Natural killer cell (primary cell): ENCODE results near the gene MB. TPM values are rescaled to one million over a fixed set of nuclear protein-coding genes. Genes with fewer than 3 reads are reported as not detected.

ENCODE experiments used
- ATAC-seq, 3 donors: fragments of 150-1000 bp in 2 of 3; fragments of 200-7000 bp in 1 of 3; cut with Tn5 transposase; 1 replicate in 1 of 3; 2 replicates in 2 of 3; pipeline ENCODE4 v1.10.0; 2021; ENCODE audit warnings: mild to moderate bottlenecking in 2 of 3, moderate library complexity in 2 of 3
- DNase-seq, 2 donors: peaks; one replicate each; pipeline versions ENCODE4 v3.0.0 to v3.0.0-alpha.2; 2013 to 2021; ENCODE audit warnings: mixed read lengths in 1 of 2
- H3K27ac ChIP-seq: one replicate; pipeline ENCODE4 v1.5.1; 2013; ENCODE audit warnings: mild to moderate bottlenecking, low read length
- H3K27me3 ChIP-seq: one replicate; pipeline ENCODE4 v1.6.1; 2013; ENCODE audit warnings: low read length; ENCODE audit not compliant: control insufficient read depth, insufficient read depth
- H3K36me3 ChIP-seq: one replicate; pipeline ENCODE4 v1.6.1; 2013; ENCODE audit warnings: low read length; ENCODE audit not compliant: control insufficient read depth, insufficient read depth
- H3K4me1 ChIP-seq: one replicate; pipeline ENCODE4 v1.6.1; 2013; ENCODE audit warnings: low read length; ENCODE audit not compliant: control insufficient read depth, insufficient read depth
- H3K4me3 ChIP-seq: one replicate; pipeline ENCODE4 v1.5.1; 2013; ENCODE audit warnings: low read length
- H3K9me3 ChIP-seq: one replicate; pipeline ENCODE4 v1.6.1; 2013; ENCODE audit warnings: low read length; ENCODE audit not compliant: control insufficient read depth, insufficient read depth
- H3K27ac Mint-ChIP-seq, 2 donors: one replicate each; pipeline ENCODE4 v1.8.0; 2022; ENCODE audit warnings: mild to moderate bottlenecking in 2 of 2, mixed read lengths in 2 of 2, moderate library complexity in 1 of 2
- H3K27me3 Mint-ChIP-seq, 2 donors: one replicate each; pipeline ENCODE4 v1.8.0; 2022; ENCODE audit warnings: low read depth in 2 of 2, mixed read lengths in 2 of 2
- H3K36me3 Mint-ChIP-seq: one replicate; pipeline ENCODE4 v1.8.0; 2022; ENCODE audit warnings: mixed read lengths
- H3K4me1 Mint-ChIP-seq, 2 donors: one replicate each; pipeline ENCODE4 v1.8.0; 2022; ENCODE audit warnings: mixed read lengths in 2 of 2
- H3K4me3 Mint-ChIP-seq: one replicate; pipeline ENCODE4 v1.8.0; 2022; ENCODE audit warnings: mild to moderate bottlenecking, moderate library complexity, mixed read lengths
- H3K9me3 Mint-ChIP-seq, 2 donors: one replicate each; pipeline ENCODE4 v1.8.0; 2022; ENCODE audit warnings: mixed read lengths in 2 of 2
- CTCF ChIP-seq: fragments of 200-600 bp; IDR thresholded peaks from one replicate; pipeline ENCODE4 v1.8.0; 2022; ENCODE audit warnings: antibody characterized with exemption
- WGBS: methylation state at CpG from one replicate; pipeline ENCODE4 v1.1.7; 2013; ENCODE audit warnings: missing lambda C conversion rate; ENCODE audit not compliant: insufficient coverage; 5-methylcytosine and 5-hydroxymethylcytosine counted together
- intact Hi-C: fragments of 100-400 bp; cut with micrococcal nuclease; formaldehyde crosslinking; loops from one replicate; pipeline ENCODE4 v1.14.2; 2022
- total RNA-seq, 4 donors: library from RNA; stranded (reverse); fragments of 120-200 nt in 1 of 4; gene quantifications; one replicate each; pipeline versions ENCODE4 v1.2.3 to v1.2.4, GENCODE V29; 2013 to 2022

Gene MB
- total RNA-seq, 3 donors from 2014 or later (not counting 1 experiment from before 2014, with no cell fraction given), result not detected

- intact Hi-C loops, result no loop called here
- TF ChIP-seq CTCF, result no peak
- 98% methylated on average over 2 of the region's 2 CpGs for WGBS
- no peak for DNase-seq
- ATAC-seq, result no peak
- no peaks in the 10 kb centered on the region for H3K9me3 Mint-ChIP-seq
- H3K36me3 Mint-ChIP-seq, result no peaks in the 10 kb centered on the region
- no peak overlapping the region for H3K4me3 Mint-ChIP-seq
- no peak overlapping the region for H3K27ac ChIP-seq
- H3K27ac Mint-ChIP-seq, result no peak overlapping the region
- H3K9me3 ChIP-seq, result no peaks in the 10 kb centered on the region
- H3K4me1 Mint-ChIP-seq, result peaks cover 3 to 4% of the 10 kb centered on the region in 2 donors
- H3K27me3 Mint-ChIP-seq, result peaks cover 0 to 8% of the 10 kb centered on the region in 2 donors
- H3K36me3 ChIP-seq, result no peaks in the 10 kb centered on the region
- H3K27me3 ChIP-seq, result no peaks in the 10 kb centered on the region
- H3K4me1 ChIP-seq, result peaks cover 8% of the 10 kb centered on the region
- H3K4me3 ChIP-seq, result no peak overlapping the region
These were observed 25.2 kb upstream of the MB start for GRCh38 chr22:35642305-35642741.

- DNase-seq (no peak), ATAC-seq (no peak)
- no peak overlapping the region for H3K27ac Mint-ChIP-seq
- no peaks in the 10 kb centered on the region for H3K4me1 Mint-ChIP-seq
- H3K27ac ChIP-seq, result no peak overlapping the region
- WGBS, result 91% methylated on average over 7 of the region's 7 CpGs
- no peaks in the 10 kb centered on the region for H3K9me3 Mint-ChIP-seq
- H3K4me1 ChIP-seq, result peaks cover under 1% of the 10 kb centered on the region
- intact Hi-C loops, result no loop called here
- no peak overlapping the region for H3K4me3 Mint-ChIP-seq
- H3K9me3 ChIP-seq, result no peaks in the 10 kb centered on the region
- H3K27me3 ChIP-seq, result no peaks in the 10 kb centered on the region
- no peak for TF ChIP-seq CTCF
- H3K36me3 ChIP-seq, result no peaks in the 10 kb centered on the region
- no peak overlapping the region for H3K4me3 ChIP-seq
- H3K27me3 Mint-ChIP-seq, result peaks cover 0 to 8% of the 10 kb centered on the region in 2 donors
- H3K36me3 Mint-ChIP-seq, result no peaks in the 10 kb centered on the region
These were observed 24.5 kb upstream of the MB start for GRCh38 chr22:35641494-35642120.

DNA sequence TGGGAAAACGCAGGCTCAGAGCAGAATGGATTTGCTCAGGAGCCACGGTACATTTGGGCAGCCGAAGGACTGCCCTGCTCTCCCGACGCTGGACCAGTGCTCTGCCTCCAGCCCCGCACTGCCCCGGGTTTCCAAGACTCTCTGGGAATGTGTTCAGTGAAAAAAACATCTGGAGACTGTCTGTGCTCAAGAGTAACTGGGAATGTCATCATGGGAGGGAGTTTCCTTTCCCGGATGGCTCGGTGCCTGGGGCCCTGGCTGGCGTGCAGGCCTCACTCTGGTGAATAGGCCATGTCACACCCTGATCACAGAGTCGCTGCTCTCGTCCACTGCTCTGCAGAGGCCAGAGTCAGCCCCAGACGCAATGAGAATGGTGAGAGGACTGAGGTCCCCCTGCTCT is 21.3 kb upstream of the MB start:
- Histone ChIP-seq H3K27ac (no peak overlapping the region), H3K36me3 (no peaks in the 10 kb centered on the region), H3K4me3 (no peak overlapping the region), H3K27me3 (no peaks in the 10 kb centered on the region), H3K9me3 (no peaks in the 10 kb centered on the region), H3K4me1 (no peaks in the 10 kb centered on the region)
- ATAC-seq (no peak), DNase-seq (no peak)
- WGBS, result 90% methylated on average over 13 of the region's 13 CpGs
- Mint-ChIP-seq H3K9me3 (no peaks in the 10 kb centered on the region), H3K27me3 (peaks cover 0 to 8% of the 10 kb centered on the region in 2 donors), H3K36me3 (no peaks in the 10 kb centered on the region), H3K4me3 (no peak overlapping the region), H3K27ac (no peak overlapping the region), H3K4me1 (peaks cover 0 to 8% of the 10 kb centered on the region in 2 donors)
- intact Hi-C loops, result no loop called here
- TF ChIP-seq CTCF, result no peak

GRCh38 chr22:35638001-35638400 is 20.9 kb upstream of the MB start:
- Mint-ChIP-seq H3K4me1 (peaks cover 0 to 12% of the 10 kb centered on the region in 2 donors), H3K27ac (no peak overlapping the region), H3K36me3 (no peaks in the 10 kb centered on the region), H3K27me3 (peaks cover 0 to 8% of the 10 kb centered on the region in 2 donors), H3K4me3 (no peak overlapping the region), H3K9me3 (no peaks in the 10 kb centered on the region)
- DNase-seq, result no peak
- ATAC-seq, result no peak
- Histone ChIP-seq H3K9me3 (no peaks in the 10 kb centered on the region), H3K36me3 (no peaks in the 10 kb centered on the region), H3K4me3 (no peak overlapping the region), H3K27ac (no peak overlapping the region), H3K4me1 (no peaks in the 10 kb centered on the region), H3K27me3 (no peaks in the 10 kb centered on the region)
- intact Hi-C loops, result no loop called here
- WGBS, result 87% methylated on average over 4 of the region's 5 CpGs
- no peak for TF ChIP-seq CTCF
